ENCODE measurements around the gene ZSCAN5A.

The ZSCAN5A gene

GRCh38 chr19:56245121-56245740 is 69.4 kb downstream of the ZSCAN5A start:
- Histone ChIP-seq H3K4ac (ENCODE audit: low read depth, low read length) (no peak overlapping the region), H3K27me3 (ENCODE audit: insufficient read depth, low read length) (no peaks in the 10 kb centered on the region), H2AK5ac (ENCODE audit: low read length) (no peak overlapping the region), H3K36me3 (ENCODE audit: control insufficient read depth in 1 of 2, insufficient read depth in 2 of 2, low read length in 2 of 2) (no peaks in the 10 kb centered on the region), H3K9me3 (ENCODE audit: insufficient read depth, low read depth, low read length) (no peaks in the 10 kb centered on the region), H3K4me1 (ENCODE audit: control insufficient read depth in 1 of 2, insufficient read depth in 2 of 2, low read length in 2 of 2) (no peaks in the 10 kb centered on the region), H4K12ac (ENCODE audit: low read depth, low read length) (no peak overlapping the region), H4K91ac (ENCODE audit: low read depth, low read length) (no peak overlapping the region), H3K27ac (ENCODE audit: low read depth, low read length) (no peak overlapping the region), H2BK120ac (ENCODE audit: insufficient read depth, low read length, poor library complexity) (no peak overlapping the region), H3K4me3 (ENCODE audit: low read depth, low read length) (no peak overlapping the region), H3K79me2 (ENCODE audit: control insufficient read depth, insufficient read depth, low read length, poor library complexity) (no peaks in the 10 kb centered on the region), H2BK12ac (ENCODE audit: low read length) (no peak overlapping the region), H3K18ac (ENCODE audit: low read length) (no peak overlapping the region), H3K14ac (ENCODE audit: low read length) (no peak overlapping the region), H2BK5ac (ENCODE audit: low read depth, low read length, poor library complexity) (no peak overlapping the region), H3K9ac (ENCODE audit: low read length) (no peak overlapping the region), H3K23ac (ENCODE audit: low read length) (no peak overlapping the region), H3K4me2 (ENCODE audit: low read length) (no peak overlapping the region), H4K8ac (ENCODE audit: low read depth, low read length) (no peak overlapping the region), H3K79me1 (ENCODE audit: low read length) (no peaks in the 10 kb centered on the region), H2AFZ (ENCODE audit: insufficient read depth, low read length, poor library complexity) (no peak overlapping the region)
- no CpG with 5 or more reads among the region's 7 CpGs for WGBS (ENCODE audit: extremely low coverage, insufficient coverage, insufficient read length)
- DNase-seq, result no peak

GRCh38 chr19:56223481-56223880 is 91.2 kb downstream of the ZSCAN5A start:
- Histone ChIP-seq H3K14ac (ENCODE audit: low read length) (no peak overlapping the region), H2BK120ac (ENCODE audit: insufficient read depth, low read length, poor library complexity) (no peak overlapping the region), H2AK5ac (ENCODE audit: low read length) (no peak overlapping the region), H3K27ac (ENCODE audit: low read depth, low read length) (no peak overlapping the region), H3K23ac (ENCODE audit: low read length) (no peak overlapping the region), H3K9me3 (ENCODE audit: insufficient read depth, low read depth, low read length) (no peaks in the 10 kb centered on the region), H3K4ac (ENCODE audit: low read depth, low read length) (no peak overlapping the region), H4K12ac (ENCODE audit: low read depth, low read length) (no peak overlapping the region), H2BK5ac (ENCODE audit: low read depth, low read length, poor library complexity) (no peak overlapping the region), H3K79me2 (ENCODE audit: control insufficient read depth, insufficient read depth, low read length, poor library complexity) (no peaks in the 10 kb centered on the region), H3K4me1 (ENCODE audit: control insufficient read depth in 1 of 2, insufficient read depth in 2 of 2, low read length in 2 of 2) (no peaks in the 10 kb centered on the region), H3K36me3 (ENCODE audit: control insufficient read depth in 1 of 2, insufficient read depth in 2 of 2, low read length in 2 of 2) (no peaks in the 10 kb centered on the region), H4K91ac (ENCODE audit: low read depth, low read length) (no peak overlapping the region), H3K79me1 (ENCODE audit: low read length) (no peaks in the 10 kb centered on the region), H4K8ac (ENCODE audit: low read depth, low read length) (no peak overlapping the region), H3K18ac (ENCODE audit: low read length) (no peak overlapping the region), H2BK12ac (ENCODE audit: low read length) (no peak overlapping the region), H2AFZ (ENCODE audit: insufficient read depth, low read length, poor library complexity) (no peak overlapping the region), H3K4me2 (ENCODE audit: low read length) (no peak overlapping the region), H3K9ac (ENCODE audit: low read length) (no peak overlapping the region), H3K27me3 (ENCODE audit: insufficient read depth, low read length) (no peaks in the 10 kb centered on the region), H3K4me3 (ENCODE audit: low read depth, low read length) (no peak overlapping the region)
- no CpG with 5 or more reads among the region's 9 CpGs for WGBS (ENCODE audit: extremely low coverage, insufficient coverage, insufficient read length)
- no peak for DNase-seq

- no peaks in the 10 kb centered on the region for H3K4me1 ChIP-seq (ENCODE audit: control insufficient read depth in 1 of 2, insufficient read depth in 2 of 2, low read length in 2 of 2)
- no peak overlapping the region for H2AK5ac ChIP-seq (ENCODE audit: low read length)
- no peak overlapping the region for H3K27ac ChIP-seq (ENCODE audit: low read depth, low read length)
- no peak overlapping the region for H3K9ac ChIP-seq (ENCODE audit: low read length)
- WGBS (ENCODE audit: extremely low coverage, insufficient coverage, insufficient read length), result no CpG with 5 or more reads among the region's 6 CpGs
- H2BK120ac ChIP-seq (ENCODE audit: insufficient read depth, low read length, poor library complexity), result no peak overlapping the region
- H4K12ac ChIP-seq (ENCODE audit: low read depth, low read length), result no peak overlapping the region
- DNase-seq, result no peak
- no peak overlapping the region for H4K8ac ChIP-seq (ENCODE audit: low read depth, low read length)
- H3K4me3 ChIP-seq (ENCODE audit: low read depth, low read length), result no peak overlapping the region
- H2BK12ac ChIP-seq (ENCODE audit: low read length), result no peak overlapping the region
- no peaks in the 10 kb centered on the region for H3K9me3 ChIP-seq (ENCODE audit: insufficient read depth, low read depth, low read length)
- H3K79me2 ChIP-seq (ENCODE audit: control insufficient read depth, insufficient read depth, low read length, poor library complexity), result no peaks in the 10 kb centered on the region
- no peak overlapping the region for H3K18ac ChIP-seq (ENCODE audit: low read length)
- no peak overlapping the region for H2BK5ac ChIP-seq (ENCODE audit: low read depth, low read length, poor library complexity)
- H3K23ac ChIP-seq (ENCODE audit: low read length), result no peak overlapping the region
- no peaks in the 10 kb centered on the region for H3K27me3 ChIP-seq (ENCODE audit: insufficient read depth, low read length)
- no peak overlapping the region for H3K4ac ChIP-seq (ENCODE audit: low read depth, low read length)
- no peaks in the 10 kb centered on the region for H3K36me3 ChIP-seq (ENCODE audit: control insufficient read depth in 1 of 2, insufficient read depth in 2 of 2, low read length in 2 of 2)
- no peaks in the 10 kb centered on the region for H3K79me1 ChIP-seq (ENCODE audit: low read length)
- H4K91ac ChIP-seq (ENCODE audit: low read depth, low read length), result no peak overlapping the region
- no peak overlapping the region for H3K4me2 ChIP-seq (ENCODE audit: low read length)
- no peak overlapping the region for H3K14ac ChIP-seq (ENCODE audit: low read length)
- no peak overlapping the region for H2AFZ ChIP-seq (ENCODE audit: insufficient read depth, low read length, poor library complexity)
Measured at GRCh38 chr19:56222901-56223300, 91.7 kb downstream of the ZSCAN5A start.

GRCh38 chr19:56221851-56222250 is 92.8 kb downstream of the ZSCAN5A start:
- peaks cover 1% of the 10 kb centered on the region for H3K79me2 ChIP-seq (ENCODE audit: control insufficient read depth, insufficient read depth, low read length, poor library complexity)
- H4K8ac ChIP-seq (ENCODE audit: low read depth, low read length), result no peak overlapping the region
- no peaks in the 10 kb centered on the region for H3K27me3 ChIP-seq (ENCODE audit: insufficient read depth, low read length)
- no peak overlapping the region for H2BK12ac ChIP-seq (ENCODE audit: low read length)
- WGBS (ENCODE audit: extremely low coverage, insufficient coverage, insufficient read length), result no CpG with 5 or more reads among the region's 14 CpGs
- no peak overlapping the region for H3K27ac ChIP-seq (ENCODE audit: low read depth, low read length)
- H3K18ac ChIP-seq (ENCODE audit: low read length), result no peak overlapping the region
- no peak overlapping the region for H2AK5ac ChIP-seq (ENCODE audit: low read length)
- H4K12ac ChIP-seq (ENCODE audit: low read depth, low read length), result no peak overlapping the region
- H4K91ac ChIP-seq (ENCODE audit: low read depth, low read length), result no peak overlapping the region
- no peak overlapping the region for H3K4me2 ChIP-seq (ENCODE audit: low read length)
- H3K36me3 ChIP-seq (ENCODE audit: control insufficient read depth in 1 of 2, insufficient read depth in 2 of 2, low read length in 2 of 2), result no peaks in the 10 kb centered on the region
- DNase-seq, result no peak
- H3K23ac ChIP-seq (ENCODE audit: low read length), result no peak overlapping the region
- H3K4ac ChIP-seq (ENCODE audit: low read depth, low read length), result no peak overlapping the region
- no peak overlapping the region for H2AFZ ChIP-seq (ENCODE audit: insufficient read depth, low read length, poor library complexity)
- H2BK5ac ChIP-seq (ENCODE audit: low read depth, low read length, poor library complexity), result no peak overlapping the region
- H3K14ac ChIP-seq (ENCODE audit: low read length), result no peak overlapping the region
- H3K4me1 ChIP-seq (ENCODE audit: control insufficient read depth in 1 of 2, insufficient read depth in 2 of 2, low read length in 2 of 2), result peaks cover 7% of the 10 kb centered on the region in 2 experiments
- no peak overlapping the region for H2BK120ac ChIP-seq (ENCODE audit: insufficient read depth, low read length, poor library complexity)
- H3K4me3 ChIP-seq (ENCODE audit: low read depth, low read length), result no peak overlapping the region
- H3K9ac ChIP-seq (ENCODE audit: low read length), result no peak overlapping the region
- H3K9me3 ChIP-seq (ENCODE audit: insufficient read depth, low read depth, low read length), result no peaks in the 10 kb centered on the region
- peaks cover 4% of the 10 kb centered on the region for H3K79me1 ChIP-seq (ENCODE audit: low read length)
